A549 (cell line): ENCODE measurements around the gene MAOB. TPM values are rescaled to one million over a fixed set of nuclear protein-coding genes. Genes with fewer than 3 reads are reported as not detected.

Source experiments
- ATOH8 ChIP-seq: fragments of 250-450 bp; sonication (Bioruptor Pico); IDR thresholded peaks from 2 replicates; pipeline ENCODE4 v1.5.0; 2020; ENCODE audit warnings: low read depth, mild to moderate bottlenecking, moderate library complexity
- polyA plus RNA-seq, 4 experiments: library from polyadenylated mRNA; depleted of rRNA in 3 of 4; stranded (reverse); fragments of >200 nt; fragmentation: RNase III in 1 of 4; extraction: RNeasy Plus Mini Kit Qiagen cat#74134 plus additional on column Dnase treatment in 1 of 4; gene quantifications; 2 replicates in 3 of 4; 3 replicates in 1 of 4; pipeline ENCODE4 v1.2.3, GENCODE V29; 2011 to 2017

The MAOB gene
- polyA plus RNA-seq, 2 of the 4 experiments (the other 2 are of a cell fraction): 0.05 to 0.35 TPM

- no peak for TF ChIP-seq ATOH8 (CRISPR knock-in tag)
These were observed 165.6 kb downstream of the MAOB start (continued) for GRCh38 chrX:43716696-43717095.

Other genes with a start within 250 kb of the MAOB start
- 5.6 and 6.4 TPM in 2 replicates for gene MAOA, start 226.2 kb downstream of the MAOB start, polyA plus RNA-seq (2011; rRNA removed)
- 0.34 to 0.44 TPM (median 0.35 TPM) in 3 replicates for gene MAOA, start 226.2 kb downstream of the MAOB start, polyA plus RNA-seq (2017; fragmentation: RNase III; extraction: RNeasy Plus Mini Kit Qiagen cat#74134 plus additional on column Dnase treatment)
- gene NDP, start 90.9 kb upstream of the MAOB start, polyA plus RNA-seq (2011; rRNA removed): not detected in 2 replicates
- not detected in 3 replicates for gene NDP, start 90.9 kb upstream of the MAOB start, polyA plus RNA-seq (2017; fragmentation: RNase III; extraction: RNeasy Plus Mini Kit Qiagen cat#74134 plus additional on column Dnase treatment)